ENCODE results near the gene CEPT1.
A peak's percentile ranks its signal among the peaks of the same experiment; 100 is the strongest.

CEPT1 gene

GRCh38 chr1:111221276-111221632 is 81.2 kb downstream of the CEPT1 start:
- Histone ChIP-seq H3K27ac (peak overlapping the region in 13 of 21 experiments; percentile 5 to 87 (median 51)), H3K4me3 (no peak overlapping the region)

GRCh38 chr1:111221633-111222291 is 81.7 kb downstream of the CEPT1 start:
- Histone ChIP-seq H3K27ac (peak overlapping the region in 15 of 21 experiments; percentile 5 to 87 (median 52)), H3K4me3 (no peak overlapping the region)

GRCh38 chr1:111222308-111223125 is 82.5 kb downstream of the CEPT1 start:
- peak overlapping the region in 17 of 21 experiments; percentile 5 to 87 (median 51) for H3K27ac ChIP-seq
- H3K4me3 ChIP-seq: no peak overlapping the region

GRCh38 chr1:111223126-111223685 is 83.2 kb downstream of the CEPT1 start:
- H3K27ac ChIP-seq: peak overlapping the region in 10 of 21 experiments; percentile 18 to 87 (median 72)
- no peak overlapping the region for H3K4me3 ChIP-seq

- peak overlapping the region in 6 of 21 experiments; percentile 17 to 84 (median 48) for H3K27ac ChIP-seq
- H3K4me3 ChIP-seq: no peak overlapping the region
Measured at GRCh38 chr1:111225091-111225490, 85.1 kb downstream of the CEPT1 start.

- peak overlapping the region in 6 of 21 experiments; percentile 24 to 84 (median 54) for H3K27ac ChIP-seq
- no peak overlapping the region for H3K4me3 ChIP-seq
Measured at GRCh38 chr1:111225717-111226400, 85.8 kb downstream of the CEPT1 start.

GRCh38 chr1:111227434-111227833 is 87.4 kb downstream of the CEPT1 start, which contains the start of gene CHI3L2:
Gene CHI3L2, plus strand, starts transcription at chr1:111227713. Its CDS starts 17 bp downstream, at chr1:111227730.
- H3K27ac ChIP-seq: peak within 1 kb of the TSS in 14 of 21 experiments; percentile 24 to 84 (median 64)

GRCh38 chr1:111227851-111228747 is 88.1 kb downstream of the CEPT1 start:
- H3K27ac ChIP-seq: peak overlapping the region in 14 of 21 experiments; percentile 24 to 84 (median 62)
- no peak overlapping the region for H3K4me3 ChIP-seq

More at GRCh38 chr1:111227434-111227833, 87.4 kb downstream of the CEPT1 start, which contains the start of gene CHI3L2:
- H3K4me3 ChIP-seq: no peak within 1 kb of the TSS

- Histone ChIP-seq H3K27ac (peak overlapping the region in 9 of 21 experiments; percentile 31 to 84 (median 63)), H3K4me3 (no peak overlapping the region)
Measured at GRCh38 chr1:111228748-111229126, 88.7 kb downstream of the CEPT1 start.

GRCh38 chr1:111232134-111232533 is 92.1 kb downstream of the CEPT1 start:
- Histone ChIP-seq H3K27ac (no peak overlapping the region), H3K4me3 (no peak overlapping the region)

GRCh38 chr1:111234258-111234657 is 94.2 kb downstream of the CEPT1 start:
- Histone ChIP-seq H3K27ac (no peak overlapping the region), H3K4me3 (no peak overlapping the region)
